HL-60 (cell line): ENCODE results near the gene LCNL1.

Experiments
- DNase-seq, 2 experiments: peaks; one replicate each; pipeline ENCODE4 v3.0.0-alpha.2; 2010 to 2020; ENCODE audit warnings: low read depth in 1 of 2, low spot score in 1 of 2
- H3K27ac ChIP-seq: fragments of 250-450 bp; sonication (Bioruptor Pico); replicated peaks from 2 replicates; pipeline ENCODE4 v1.5.1; 2020; ENCODE audit warnings: mild to moderate bottlenecking, moderate library complexity
- H3K27me3 ChIP-seq: fragments of 250-450 bp; sonication (Bioruptor Pico); 2 replicates; pipeline ENCODE4 v1.5.1; 2021; ENCODE audit warnings: mild to moderate bottlenecking, moderate library complexity; ENCODE audit not compliant: insufficient read depth, poor library complexity, severe bottlenecking
- H3K4me3 ChIP-seq: replicated peaks from 2 replicates; pipeline ENCODE4 v1.5.1; 2011; ENCODE audit warnings: mild to moderate bottlenecking, control low read depth, low read length; ENCODE audit not compliant: insufficient read depth
- GABPA ChIP-seq: IDR thresholded peaks from 2 replicates; pipeline ENCODE4 v1.6.1; 2012; ENCODE audit warnings: low read depth
- POLR2AphosphoS5 ChIP-seq: IDR thresholded peaks from 2 replicates; pipeline ENCODE4 v1.6.1; 2012; ENCODE audit warnings: low read depth
- SPI1 ChIP-seq: IDR thresholded peaks from 2 replicates; pipeline ENCODE4 v1.6.1; 2012; ENCODE audit warnings: low read depth, mild to moderate bottlenecking, borderline replicate concordance
- TF ChIP-seq, protein P1 (sequence below): IDR thresholded peaks from one replicate; pipeline ENCODE4 v1.5.1; 2011; ENCODE audit warnings: low read length, control low read depth, inconsistent platforms; ENCODE audit not compliant: insufficient read depth
- TF ChIP-seq, protein P2 (sequence below): IDR thresholded peaks from 2 replicates; pipeline ENCODE4 v1.6.1; 2012; ENCODE audit warnings: low read depth; ENCODE audit not compliant: insufficient replicate concordance

Gene LCNL1

DNA sequence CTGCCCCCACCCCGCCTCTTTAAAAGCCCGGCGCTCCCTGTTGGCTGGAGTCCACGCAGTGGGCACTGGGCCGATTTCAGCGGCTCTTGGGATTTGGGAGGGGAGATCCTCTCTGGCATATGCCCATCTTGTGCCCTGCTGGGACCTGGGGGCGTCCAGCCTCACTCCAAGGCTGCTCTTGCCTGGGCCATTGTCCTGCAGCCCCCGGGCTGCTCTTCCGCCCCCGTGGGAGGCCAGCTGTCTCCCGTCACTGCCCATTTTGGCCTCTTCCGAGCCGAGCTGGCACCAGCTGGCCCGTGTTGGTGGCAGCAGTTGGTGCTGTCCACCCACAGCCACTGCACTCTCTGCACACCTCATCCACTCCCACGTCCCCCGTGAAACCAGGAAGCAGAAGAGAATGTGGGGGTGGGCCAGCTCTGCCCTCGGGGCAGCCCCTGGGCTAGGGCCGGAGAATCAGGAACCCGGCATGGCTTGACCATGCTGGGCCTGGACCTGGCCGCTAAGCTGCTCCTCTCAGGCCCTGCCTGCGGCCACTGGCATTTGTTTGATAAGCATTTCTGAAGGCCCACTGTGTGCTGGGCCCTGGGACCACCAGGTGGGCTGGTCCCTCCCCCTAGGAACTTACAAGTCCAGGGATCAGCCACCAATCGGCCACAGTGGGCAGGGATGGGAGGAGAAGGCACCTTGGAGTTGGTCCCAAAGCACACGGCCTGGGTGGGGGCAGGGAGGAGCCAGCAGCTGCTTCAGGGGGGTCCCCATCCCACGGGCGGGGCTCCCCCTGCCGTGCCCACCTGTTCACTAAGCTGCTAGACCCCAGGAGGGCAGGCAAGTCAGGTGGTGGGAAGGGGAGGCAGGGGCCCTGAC lies 35.5 kb upstream of the LCNL1 start:
- H3K27ac ChIP-seq: no peak overlapping the region
- TF ChIP-seq, protein P1, sequence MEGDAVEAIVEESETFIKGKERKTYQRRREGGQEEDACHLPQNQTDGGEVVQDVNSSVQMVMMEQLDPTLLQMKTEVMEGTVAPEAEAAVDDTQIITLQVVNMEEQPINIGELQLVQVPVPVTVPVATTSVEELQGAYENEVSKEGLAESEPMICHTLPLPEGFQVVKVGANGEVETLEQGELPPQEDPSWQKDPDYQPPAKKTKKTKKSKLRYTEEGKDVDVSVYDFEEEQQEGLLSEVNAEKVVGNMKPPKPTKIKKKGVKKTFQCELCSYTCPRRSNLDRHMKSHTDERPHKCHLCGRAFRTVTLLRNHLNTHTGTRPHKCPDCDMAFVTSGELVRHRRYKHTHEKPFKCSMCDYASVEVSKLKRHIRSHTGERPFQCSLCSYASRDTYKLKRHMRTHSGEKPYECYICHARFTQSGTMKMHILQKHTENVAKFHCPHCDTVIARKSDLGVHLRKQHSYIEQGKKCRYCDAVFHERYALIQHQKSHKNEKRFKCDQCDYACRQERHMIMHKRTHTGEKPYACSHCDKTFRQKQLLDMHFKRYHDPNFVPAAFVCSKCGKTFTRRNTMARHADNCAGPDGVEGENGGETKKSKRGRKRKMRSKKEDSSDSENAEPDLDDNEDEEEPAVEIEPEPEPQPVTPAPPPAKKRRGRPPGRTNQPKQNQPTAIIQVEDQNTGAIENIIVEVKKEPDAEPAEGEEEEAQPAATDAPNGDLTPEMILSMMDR: no peak
- TF ChIP-seq GABPA (no peak), POLR2AphosphoS5 (no peak), SPI1 (no peak)
- TF ChIP-seq, protein P2, sequence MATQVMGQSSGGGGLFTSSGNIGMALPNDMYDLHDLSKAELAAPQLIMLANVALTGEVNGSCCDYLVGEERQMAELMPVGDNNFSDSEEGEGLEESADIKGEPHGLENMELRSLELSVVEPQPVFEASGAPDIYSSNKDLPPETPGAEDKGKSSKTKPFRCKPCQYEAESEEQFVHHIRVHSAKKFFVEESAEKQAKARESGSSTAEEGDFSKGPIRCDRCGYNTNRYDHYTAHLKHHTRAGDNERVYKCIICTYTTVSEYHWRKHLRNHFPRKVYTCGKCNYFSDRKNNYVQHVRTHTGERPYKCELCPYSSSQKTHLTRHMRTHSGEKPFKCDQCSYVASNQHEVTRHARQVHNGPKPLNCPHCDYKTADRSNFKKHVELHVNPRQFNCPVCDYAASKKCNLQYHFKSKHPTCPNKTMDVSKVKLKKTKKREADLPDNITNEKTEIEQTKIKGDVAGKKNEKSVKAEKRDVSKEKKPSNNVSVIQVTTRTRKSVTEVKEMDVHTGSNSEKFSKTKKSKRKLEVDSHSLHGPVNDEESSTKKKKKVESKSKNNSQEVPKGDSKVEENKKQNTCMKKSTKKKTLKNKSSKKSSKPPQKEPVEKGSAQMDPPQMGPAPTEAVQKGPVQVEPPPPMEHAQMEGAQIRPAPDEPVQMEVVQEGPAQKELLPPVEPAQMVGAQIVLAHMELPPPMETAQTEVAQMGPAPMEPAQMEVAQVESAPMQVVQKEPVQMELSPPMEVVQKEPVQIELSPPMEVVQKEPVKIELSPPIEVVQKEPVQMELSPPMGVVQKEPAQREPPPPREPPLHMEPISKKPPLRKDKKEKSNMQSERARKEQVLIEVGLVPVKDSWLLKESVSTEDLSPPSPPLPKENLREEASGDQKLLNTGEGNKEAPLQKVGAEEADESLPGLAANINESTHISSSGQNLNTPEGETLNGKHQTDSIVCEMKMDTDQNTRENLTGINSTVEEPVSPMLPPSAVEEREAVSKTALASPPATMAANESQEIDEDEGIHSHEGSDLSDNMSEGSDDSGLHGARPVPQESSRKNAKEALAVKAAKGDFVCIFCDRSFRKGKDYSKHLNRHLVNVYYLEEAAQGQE: no peak

DNA sequence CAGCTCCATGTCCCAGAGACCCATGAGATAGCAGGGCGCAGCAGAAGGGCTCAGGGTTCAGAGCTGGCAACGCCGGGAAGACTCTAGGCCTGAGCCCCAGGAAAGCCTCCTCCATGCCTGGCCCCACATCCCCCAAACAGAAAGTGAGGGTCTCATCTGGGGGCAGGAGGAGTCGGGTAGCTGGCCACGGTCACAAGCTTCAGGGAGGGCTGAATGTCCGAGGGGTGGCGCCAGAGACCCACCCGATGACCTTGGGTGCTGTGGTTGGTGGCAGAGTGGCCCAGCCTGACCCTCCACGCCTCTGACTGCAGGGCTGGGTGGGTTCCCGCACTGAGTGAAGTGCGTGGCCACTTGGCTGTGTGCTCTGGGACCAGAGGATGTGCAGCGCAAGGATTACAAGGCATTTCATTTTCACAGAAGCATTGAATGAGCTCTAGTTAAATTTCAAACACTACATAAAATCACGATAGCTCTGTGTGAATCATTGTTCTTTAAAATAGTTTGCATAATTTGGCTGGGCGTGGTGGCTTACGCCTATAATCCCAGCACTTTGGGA lies 34.8 kb upstream of the LCNL1 start:
- TF ChIP-seq SPI1 (no peak), POLR2AphosphoS5 (no peak), GABPA (no peak)
- TF ChIP-seq, protein P2: no peak
- TF ChIP-seq, protein P1: no peak
- peak in 1 of 2 experiments; percentile 40 for DNase-seq

More for the DNA sequence above, 35.5 kb upstream of the LCNL1 start:
- Histone ChIP-seq H3K27me3 (no peaks in the 10 kb centered on the region), H3K4me3 (no peak overlapping the region)
- no peak for DNase-seq

DNA sequence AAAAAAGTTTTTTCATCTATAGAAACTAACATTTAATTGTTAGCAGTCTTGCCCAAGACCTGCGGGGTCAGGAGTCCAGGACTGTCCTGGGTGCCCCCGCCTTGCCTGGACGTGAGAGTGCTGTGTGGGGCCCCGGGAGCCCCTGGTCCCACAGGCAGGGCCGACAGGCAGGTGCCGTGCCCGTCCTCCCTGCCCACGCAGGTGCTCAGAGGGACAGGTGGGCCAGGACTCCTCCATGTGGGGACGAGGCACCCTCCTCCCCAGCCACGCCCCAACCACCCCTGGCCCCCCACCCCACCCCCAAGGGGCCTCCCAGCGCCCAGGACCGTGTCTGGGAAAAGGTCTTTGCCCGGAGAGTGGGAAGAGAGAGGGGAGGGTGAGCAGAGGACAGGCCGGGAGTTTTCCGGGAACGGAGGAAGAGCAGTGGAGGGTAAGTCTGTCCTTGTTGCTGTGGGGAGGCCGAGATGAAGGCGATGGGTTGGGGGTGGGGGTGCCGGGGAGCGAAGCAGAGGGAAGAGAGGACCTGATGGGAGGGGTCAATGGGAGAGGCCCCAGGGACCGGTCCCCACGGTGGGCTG lies 33.5 kb upstream of the LCNL1 start:
- DNase-seq: no peak
- TF ChIP-seq SPI1 (no peak), GABPA (no peak), POLR2AphosphoS5 (no peak)
- TF ChIP-seq, protein P2: no peak
- TF ChIP-seq, protein P1: no peak
- H3K27me3 ChIP-seq: no peaks in the 10 kb centered on the region
- peak overlapping the region; percentile 66 for H3K4me3 ChIP-seq
- H3K27ac ChIP-seq: peak overlapping the region; percentile 77

More for the DNA sequence above, 34.8 kb upstream of the LCNL1 start:
- Histone ChIP-seq H3K4me3 (no peak overlapping the region), H3K27ac (no peak overlapping the region), H3K27me3 (no peaks in the 10 kb centered on the region)
